GM13976 (cell line): ENCODE measurements around the gene PCLO.

Experiments
- DNase-seq: peaks from one replicate; pipeline ENCODE4 v3.0.0; 2012; ENCODE audit warnings: low spot score
- CTCF ChIP-seq: IDR thresholded peaks from 2 replicates; pipeline ENCODE4 v1.5.1; 2012; ENCODE audit warnings: borderline replicate concordance, mild to moderate bottlenecking; ENCODE audit not compliant: insufficient read depth; ENCODE audit errors: extremely low read depth, missing control alignments, control extremely low read depth
- in situ Hi-C: fragments of 300-500 bp; cut with MboI; formaldehyde crosslinking; loops from one replicate; pipeline ENCODE4 v1.12.0; 2022; ENCODE audit warnings: low sequenced_read_pairs, mixed read lengths, inconsistent platforms; ENCODE audit not compliant: unreplicated experiment

PCLO gene

GRCh38 chr7:82762880-82763279, 399.8 kb downstream of the PCLO start:
- DNase-seq: no peak
- no peak for TF ChIP-seq CTCF
- in situ Hi-C loops: no loop called here

DNA sequence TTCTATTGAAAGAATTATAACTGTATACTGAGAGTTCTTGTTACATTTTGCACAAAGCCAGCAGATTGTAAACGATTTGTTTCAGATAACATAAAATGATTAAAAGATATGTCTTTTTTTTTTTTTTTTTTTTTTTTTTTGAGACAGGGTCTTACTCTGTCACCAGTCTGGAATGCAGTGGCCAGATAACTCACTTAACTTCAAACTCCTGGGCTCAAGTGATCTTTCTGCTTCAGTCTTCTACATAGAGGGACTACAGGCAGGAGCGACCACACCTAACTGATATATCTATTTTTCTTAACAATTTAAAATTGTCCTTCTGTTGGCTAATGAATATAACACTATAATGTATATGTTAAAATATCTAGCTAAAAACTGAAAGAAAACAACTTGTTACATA, 401.9 kb downstream of the PCLO start:
- DNase-seq: no peak
- no peak for TF ChIP-seq CTCF
- in situ Hi-C loops: no loop called here

DNA sequence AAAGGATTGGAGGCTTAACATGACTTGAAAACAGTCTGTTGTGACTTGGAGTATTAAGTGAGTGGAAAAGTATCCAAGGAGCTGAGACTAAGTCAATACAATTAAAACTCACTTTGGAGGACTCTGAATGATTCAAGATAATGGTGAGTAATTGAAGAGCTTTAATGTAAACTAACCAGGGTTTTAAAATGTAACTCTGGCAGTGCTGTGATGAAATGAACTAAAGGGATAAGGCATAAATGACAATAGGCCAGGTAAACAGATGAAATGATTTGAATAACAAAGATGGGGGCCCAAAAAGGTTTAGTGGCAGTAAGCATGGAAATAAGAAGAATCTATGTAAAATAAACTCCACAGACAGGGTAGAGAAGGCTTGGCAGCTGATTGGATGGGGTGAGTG, 402.6 kb downstream of the PCLO start:
- no peak for TF ChIP-seq CTCF
- in situ Hi-C loops: no loop called here
- DNase-seq: no peak

GRCh38 chr7:82755705-82756551, 406.8 kb downstream of the PCLO start:
- in situ Hi-C loops: no loop called here
- TF ChIP-seq CTCF: no peak
- DNase-seq: no peak

GRCh38 chr7:82750007-82750406, 412.7 kb downstream of the PCLO start:
- in situ Hi-C loops: no loop called here
- DNase-seq: no peak
- no peak for TF ChIP-seq CTCF

DNA sequence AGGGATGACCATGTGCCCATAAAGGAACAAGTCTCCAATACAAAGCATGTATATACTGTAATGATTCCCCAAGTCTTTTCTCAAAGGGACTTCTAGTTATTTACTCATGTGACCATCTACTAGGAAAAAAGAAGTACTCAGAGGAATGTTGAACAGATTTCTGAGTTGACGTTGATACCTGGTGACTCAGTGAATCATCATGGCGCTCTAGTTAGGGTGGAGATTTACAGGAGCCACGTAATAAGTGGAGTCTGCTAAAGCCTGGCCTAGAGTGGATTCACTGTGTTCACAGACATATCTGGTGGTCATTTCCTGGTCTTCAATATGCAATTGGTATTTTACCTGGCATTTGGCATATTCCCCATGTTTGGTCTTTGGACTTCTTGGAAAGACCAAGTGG, 416.9 kb downstream of the PCLO start:
- no peak for TF ChIP-seq CTCF
- DNase-seq: no peak
- in situ Hi-C loops: loop anchor here (25.0 kb wide), 2 partner anchors 709 to 1259 kb away; no protein-coding TSS in a partner anchor
